GM19238 (cell line): ENCODE results near the gene NRP2.

ENCODE experiments used
- DNase-seq: peaks from one replicate; pipeline ENCODE4 v3.0.0; 2011; ENCODE audit warnings: low spot score; ENCODE audit not compliant: insufficient read length

Gene NRP2, protein sequence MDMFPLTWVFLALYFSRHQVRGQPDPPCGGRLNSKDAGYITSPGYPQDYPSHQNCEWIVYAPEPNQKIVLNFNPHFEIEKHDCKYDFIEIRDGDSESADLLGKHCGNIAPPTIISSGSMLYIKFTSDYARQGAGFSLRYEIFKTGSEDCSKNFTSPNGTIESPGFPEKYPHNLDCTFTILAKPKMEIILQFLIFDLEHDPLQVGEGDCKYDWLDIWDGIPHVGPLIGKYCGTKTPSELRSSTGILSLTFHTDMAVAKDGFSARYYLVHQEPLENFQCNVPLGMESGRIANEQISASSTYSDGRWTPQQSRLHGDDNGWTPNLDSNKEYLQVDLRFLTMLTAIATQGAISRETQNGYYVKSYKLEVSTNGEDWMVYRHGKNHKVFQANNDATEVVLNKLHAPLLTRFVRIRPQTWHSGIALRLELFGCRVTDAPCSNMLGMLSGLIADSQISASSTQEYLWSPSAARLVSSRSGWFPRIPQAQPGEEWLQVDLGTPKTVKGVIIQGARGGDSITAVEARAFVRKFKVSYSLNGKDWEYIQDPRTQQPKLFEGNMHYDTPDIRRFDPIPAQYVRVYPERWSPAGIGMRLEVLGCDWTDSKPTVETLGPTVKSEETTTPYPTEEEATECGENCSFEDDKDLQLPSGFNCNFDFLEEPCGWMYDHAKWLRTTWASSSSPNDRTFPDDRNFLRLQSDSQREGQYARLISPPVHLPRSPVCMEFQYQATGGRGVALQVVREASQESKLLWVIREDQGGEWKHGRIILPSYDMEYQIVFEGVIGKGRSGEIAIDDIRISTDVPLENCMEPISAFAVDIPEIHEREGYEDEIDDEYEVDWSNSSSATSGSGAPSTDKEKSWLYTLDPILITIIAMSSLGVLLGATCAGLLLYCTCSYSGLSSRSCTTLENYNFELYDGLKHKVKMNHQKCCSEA

DNA sequence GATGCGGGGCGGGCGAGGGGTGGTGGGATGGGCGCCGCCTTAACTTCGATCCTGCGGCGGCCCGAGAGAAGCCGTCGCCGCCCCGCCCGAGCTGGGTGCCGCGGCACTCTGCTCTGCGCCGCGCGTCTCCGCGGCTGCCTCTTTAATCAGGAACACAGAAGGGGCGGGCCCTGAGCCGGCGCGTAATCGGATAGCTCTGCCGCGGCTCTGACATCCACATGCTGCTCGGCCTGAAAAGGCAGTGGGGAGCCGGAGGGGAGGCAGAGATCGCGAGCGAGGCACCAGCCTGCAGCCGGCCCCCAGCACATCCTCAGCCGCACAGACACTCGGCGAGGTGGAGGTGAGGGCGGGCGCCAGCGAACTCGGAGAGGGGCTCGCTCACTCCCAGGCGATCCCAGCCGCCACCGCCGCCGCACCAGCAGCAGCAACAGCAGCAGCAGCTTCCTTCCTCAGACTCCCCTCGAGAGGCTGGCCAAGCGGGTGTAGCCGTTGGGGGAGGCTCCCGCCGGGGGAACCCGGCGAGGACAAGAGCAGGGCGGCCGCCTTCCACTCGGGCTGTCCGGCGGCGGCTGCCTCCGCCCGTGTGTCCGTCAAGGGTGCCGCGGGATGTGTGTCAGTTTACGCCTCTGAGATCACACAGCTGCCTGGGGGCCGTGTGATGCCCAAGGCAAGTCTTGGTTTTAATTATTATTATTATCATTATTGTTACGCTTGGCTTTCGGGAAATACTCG, at the start of gene NRP2:
Gene NRP2, plus strand, starts transcription at position 263 of the 732 bp plus-strand sequence. CDS start 790 bp downstream, outside the sequence.
- no peak for DNase-seq

DNA sequence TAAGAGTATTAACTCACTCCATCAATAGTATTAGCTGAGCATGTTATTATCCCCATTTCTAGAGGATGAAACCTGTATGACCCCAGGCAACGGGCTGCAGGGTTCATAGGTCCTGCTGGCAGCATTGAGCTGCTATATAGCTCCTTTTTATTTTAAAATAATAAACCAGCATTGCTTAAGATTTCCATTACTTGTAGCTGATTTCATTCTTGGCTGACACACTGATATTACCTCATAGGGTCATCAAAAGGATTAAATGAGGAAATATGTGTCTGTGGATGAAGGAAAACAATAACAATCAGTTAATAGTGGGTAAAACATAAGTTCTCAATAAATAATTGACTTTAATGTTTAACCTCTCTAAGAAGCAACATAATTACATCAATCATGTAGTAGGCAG, 48.3 kb upstream of the NRP2 start:
- no peak for DNase-seq

DNA sequence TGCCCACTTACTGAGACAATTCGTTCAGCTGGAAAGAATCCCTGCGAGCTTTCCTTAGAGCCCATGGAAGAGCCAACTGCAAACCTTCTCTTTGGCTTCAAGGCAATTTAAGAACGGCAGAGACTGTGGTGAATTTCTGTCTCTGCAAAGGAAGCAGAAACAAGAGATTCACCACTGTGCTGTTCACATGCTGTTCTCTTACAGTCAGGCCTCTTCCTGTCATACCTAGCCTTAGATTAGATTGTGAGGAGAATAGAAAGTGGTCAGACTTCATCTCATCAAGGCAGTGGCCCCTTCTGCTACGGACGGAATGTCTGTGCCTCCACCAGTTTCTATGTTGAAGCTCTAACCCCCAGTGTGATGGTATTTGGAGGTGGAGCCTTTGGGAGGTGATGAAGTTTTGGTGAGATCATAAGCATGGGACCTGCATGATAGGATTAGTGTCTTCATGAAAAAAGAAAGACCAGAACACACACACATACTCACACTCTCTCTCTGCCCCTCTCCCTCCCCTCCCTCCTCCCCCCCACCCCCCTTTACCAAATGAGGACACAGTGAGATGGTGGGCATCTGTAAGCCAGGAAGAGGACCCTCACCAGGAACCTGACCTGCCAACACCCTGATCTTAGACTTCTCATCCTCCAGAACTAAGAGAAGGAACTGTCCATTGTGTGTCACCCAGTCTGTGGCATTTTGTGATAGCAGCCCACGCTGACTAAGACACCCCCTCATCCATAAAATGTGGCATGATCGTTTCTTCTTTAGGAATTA, 45.6 kb upstream of the NRP2 start:
- no peak for DNase-seq

DNA sequence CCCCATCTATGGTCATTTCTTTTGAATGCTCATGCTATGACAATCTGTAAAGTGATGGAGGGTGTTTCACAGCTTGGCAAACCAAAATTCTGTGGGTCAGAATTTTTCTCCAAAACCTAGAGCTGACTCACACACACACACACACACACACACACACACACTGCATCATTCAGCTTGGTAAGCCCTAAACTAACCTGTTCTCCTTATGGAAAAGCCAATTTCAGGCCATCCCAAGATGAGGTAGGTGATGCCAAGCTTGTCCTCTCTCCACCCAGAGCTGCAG, 45.0 kb upstream of the NRP2 start:
- DNase-seq, result no peak

DNA sequence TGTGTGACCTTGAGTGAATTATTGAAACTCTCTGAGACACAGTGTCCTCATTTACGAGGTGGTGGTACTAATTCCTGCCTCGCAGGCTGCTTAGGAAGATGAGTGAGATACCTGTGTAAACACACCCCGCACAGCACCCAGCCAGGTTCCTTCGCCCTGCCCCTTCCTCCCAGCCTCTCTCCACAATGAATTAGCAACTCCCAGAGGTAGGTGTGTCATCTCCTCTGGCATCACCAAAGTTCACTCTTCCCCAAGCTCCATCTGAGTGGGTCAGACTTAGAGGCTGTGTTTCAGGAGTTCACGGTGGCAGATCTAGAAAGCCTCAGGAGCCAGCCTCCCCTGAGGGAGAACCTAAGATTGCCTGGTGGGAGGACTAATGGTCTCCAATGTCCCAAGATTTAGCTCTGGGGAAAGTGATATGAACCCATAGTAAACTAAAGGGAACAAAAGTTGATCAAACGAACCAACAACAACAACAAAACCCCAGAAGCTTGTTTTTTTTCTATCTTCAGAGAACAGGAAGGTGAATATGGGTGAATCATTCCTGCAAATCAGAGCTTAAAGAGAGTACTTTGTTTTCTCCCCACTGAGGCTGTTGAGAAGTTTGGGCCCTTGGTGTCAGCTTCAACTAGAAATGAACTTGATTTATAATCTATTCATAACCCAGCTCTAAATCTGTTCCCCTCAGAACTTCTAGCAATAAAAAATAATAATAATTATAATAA, 44.4 kb upstream of the NRP2 start:
- DNase-seq, result no peak

DNA sequence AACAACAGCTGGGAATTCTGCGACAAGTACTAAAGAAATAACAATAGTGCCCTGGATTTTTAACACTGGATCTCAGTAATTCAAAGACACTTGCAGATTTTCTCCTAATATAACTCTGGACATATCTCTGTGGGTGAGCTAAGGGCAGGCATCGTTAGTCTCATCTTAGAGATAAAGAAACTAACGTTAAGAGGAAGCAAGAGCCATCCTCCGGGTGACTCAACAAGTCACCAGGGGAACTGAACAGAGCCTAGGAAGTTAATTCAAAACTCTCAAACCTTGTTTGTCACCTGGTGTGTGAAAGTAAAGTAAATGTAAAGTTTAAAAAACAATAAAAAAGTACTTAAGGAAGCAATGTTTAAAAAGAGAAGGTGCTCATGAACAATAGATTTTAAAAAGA, 41.6 kb upstream of the NRP2 start:
- DNase-seq, result no peak

DNA sequence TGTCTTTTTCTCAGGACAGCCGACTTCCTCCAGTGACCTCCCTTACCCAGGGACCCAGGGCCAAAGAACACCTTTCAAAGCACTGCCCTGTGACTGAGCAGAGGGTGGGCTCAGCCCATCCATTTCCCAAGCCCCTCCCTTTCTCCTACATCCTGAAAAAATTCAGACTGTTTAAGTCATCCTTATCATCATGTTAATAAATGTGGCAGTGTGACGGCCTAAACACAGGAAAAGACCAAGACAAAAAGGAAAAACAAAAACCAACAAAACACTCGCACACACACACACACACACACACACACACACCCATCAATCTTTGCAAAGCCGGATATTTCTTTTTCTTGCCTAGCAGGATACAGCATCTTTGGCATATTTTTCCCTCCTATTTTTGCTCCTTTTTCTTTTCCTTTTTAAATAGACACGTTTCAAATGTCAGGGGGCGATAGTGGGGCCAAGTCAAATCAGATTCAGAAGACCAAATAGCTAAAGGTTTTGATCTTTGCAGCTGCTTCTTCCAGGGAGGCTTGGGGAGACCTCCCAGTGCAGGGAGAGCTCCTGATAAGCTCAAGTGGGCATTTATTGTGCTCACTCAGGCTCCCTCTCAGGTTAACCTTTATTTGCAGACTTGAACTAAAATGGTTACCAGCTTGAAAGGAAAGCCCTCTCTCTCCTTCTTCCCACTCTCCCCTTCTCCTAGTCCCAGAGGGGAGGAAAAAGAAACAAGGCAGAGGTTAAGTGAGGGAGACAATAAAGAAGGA, 39.5 kb upstream of the NRP2 start:
- no peak for DNase-seq

DNA sequence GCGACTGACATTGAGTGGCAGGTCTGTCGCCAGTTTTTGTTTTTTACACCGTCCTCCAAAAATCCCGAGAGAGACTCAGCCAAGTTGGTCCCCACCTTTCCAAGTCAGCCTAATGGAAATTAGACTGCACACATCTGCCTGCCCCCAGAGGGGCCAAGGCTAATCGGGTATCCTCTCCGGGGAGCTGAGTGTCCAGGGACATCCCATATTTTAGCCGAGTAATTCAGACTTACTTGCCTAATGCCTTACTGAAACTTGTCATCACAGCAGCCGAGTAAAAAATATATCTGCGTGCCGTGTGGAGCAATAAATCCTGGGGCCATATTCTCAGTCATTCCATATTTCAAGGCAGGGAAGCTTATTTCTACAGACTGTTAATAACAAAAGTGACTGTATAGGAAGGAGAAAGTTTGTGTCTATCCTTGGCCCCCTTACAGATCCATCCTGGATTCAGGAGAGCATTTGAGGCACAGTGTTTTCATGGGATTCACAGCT, 38.9 kb upstream of the NRP2 start:
- DNase-seq, result no peak

DNA sequence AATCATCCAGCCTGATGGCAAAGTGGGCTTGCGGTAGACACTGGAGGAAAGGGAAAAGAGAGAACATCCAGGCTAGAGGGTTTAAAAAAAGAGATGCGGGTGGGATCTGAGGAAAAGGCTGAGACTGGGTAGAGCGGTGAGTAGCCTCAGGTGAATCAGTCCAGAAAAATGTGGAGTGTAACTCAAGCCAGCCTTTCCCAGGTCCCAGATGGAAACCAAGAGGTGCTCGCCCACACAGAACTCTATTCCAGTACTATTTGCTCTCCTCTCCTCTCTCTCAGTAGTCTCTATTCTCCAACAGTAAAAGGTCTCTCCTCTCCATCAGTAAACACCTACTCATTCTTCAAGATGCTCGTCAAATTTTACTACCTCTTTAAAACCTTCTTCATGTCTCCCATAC, 38.3 kb upstream of the NRP2 start:
- DNase-seq, result no peak

DNA sequence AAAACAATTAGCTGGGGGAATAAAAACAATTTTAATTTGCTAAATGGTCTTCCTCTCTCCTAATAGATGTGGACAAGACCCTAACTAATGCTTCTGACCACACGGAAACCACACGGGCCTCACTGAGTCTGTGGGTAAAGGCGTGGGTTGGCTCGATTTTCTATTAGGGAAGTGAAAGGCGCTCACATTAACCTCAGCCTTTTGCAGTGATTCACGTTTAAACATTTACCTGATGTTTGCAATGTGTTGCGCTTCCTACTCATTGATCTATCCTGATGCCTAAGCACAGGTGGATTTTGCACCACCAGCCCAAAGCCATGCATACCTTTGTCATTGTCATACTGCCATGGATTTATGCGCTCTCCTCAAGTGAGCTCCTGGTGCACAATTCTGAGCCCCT, 35.6 kb upstream of the NRP2 start:
- peak; percentile 10 for DNase-seq

DNA sequence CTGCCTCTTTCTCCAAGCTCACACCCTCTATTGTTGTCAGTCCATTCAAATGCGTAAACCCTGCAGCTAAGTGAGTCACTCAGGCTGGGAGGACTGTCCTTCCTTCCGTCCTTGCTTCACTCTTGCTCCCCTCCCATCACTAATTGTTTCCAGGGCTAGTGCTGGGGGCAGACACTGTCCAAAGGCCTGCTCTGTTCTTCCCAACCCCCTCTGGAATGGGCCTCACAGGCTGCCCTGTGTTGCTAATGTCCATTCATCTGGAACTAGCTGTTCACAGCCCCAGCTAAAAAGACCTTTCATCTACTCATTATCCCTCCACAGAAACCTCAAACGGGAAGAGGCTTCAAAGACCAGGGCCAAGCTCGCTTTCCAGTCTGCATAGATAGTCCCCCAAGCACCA, 31.9 kb upstream of the NRP2 start:
- DNase-seq, result no peak

DNA sequence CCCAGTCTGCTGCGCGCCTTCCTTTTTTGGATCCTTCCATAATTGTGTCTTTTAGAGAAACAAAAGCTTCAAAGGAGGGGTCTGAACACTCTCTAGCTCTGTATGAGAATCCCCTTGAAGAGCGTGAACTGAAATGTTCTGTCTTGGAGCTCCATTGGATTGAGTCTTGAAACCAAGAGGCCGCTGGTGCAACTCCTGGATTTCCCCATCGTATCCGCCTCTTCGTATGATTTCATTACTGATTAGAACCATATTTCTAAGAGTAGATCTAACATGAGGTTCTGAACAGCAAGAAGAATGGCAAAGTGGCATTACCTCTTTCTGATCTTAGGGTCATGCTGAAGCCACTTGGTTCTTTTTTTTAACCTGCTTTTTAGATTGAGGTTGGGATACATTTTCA, 31.4 kb upstream of the NRP2 start:
- no peak for DNase-seq

DNA sequence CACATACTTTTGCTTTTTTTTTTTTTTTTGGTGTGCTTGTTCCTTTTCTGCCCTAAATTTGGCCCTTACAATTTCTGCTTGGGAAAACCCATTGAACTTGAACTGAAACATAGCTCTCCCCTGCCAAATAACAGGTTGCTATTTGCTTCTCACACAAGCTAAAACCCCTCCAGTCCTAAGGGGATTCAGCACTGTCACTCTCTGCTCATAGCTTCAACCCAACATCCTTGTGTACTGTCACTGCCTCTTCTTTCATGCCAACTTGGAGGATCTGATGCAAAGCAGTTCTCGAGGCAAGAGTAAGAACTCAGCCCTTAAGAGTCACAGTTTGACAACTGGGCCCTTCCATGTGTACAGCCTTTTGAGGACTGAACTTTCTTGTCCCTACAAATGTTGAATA, 30.6 kb upstream of the NRP2 start:
- no peak for DNase-seq

DNA sequence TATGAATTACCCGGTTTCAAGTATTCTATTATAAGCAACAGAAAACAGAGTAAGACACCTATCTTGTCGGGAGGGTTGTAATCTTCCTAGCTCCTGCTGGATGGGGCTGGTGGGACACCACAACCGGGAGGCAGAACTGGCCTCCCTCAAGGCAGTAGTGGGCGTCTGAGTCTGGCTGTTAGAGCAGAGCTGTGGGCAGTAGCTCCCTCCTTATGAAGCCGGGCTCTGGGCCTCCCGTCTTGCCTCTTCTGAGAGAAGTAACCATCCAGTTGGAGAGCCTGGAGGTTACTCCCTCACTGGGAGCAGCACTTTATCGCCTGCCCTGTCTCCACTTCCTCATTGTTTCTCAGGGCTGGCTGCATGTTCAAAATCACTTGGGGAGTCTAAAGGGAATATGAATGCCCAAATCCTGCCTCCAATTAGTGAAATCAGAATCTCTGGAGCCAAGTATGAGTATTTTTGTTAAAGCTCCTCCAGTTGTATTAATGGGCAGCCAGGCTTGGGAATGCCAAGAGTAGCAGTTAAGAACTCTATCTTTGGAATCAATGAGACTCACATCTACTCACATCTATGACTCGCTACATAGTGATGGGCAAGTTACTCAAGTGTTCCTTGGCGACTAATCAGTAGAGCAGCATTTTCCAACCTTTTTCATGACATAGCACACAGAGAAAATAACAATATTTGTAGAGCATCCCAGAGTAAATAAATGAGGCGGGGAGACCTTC, 27.3 kb upstream of the NRP2 start:
- no peak for DNase-seq

DNA sequence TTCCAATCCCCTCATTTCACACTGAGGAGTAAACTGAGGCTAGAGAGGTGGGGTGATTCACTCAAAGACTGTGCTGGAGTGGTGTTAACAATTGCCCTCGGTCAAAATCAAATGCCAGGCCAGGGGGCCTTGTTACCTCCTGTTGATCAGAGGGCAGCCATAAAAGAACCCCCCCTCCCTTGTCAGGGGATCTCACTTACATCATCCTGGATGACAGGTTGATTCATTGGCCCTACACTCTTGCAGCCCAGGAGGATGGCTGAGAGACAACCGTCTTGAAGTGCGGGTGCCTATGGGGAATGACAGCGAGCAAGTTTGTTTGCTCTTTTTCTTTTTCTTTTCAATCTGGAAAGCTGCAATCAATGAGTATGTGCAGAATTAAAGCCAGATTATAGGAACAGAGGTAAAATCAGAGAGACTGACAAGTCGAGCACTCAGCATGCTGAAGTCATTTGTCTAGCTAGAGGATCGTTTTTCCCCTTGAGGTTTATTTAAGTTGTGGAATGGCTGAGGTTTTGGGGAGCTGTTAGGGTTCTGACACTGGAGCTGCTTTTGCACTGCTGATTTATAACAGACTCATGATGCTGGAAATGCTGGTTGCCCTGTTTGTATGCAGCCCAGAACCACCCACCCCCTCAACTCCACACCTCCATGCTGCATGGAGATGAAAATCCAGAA, 26.4 kb upstream of the NRP2 start:
- DNase-seq, result no peak

DNA sequence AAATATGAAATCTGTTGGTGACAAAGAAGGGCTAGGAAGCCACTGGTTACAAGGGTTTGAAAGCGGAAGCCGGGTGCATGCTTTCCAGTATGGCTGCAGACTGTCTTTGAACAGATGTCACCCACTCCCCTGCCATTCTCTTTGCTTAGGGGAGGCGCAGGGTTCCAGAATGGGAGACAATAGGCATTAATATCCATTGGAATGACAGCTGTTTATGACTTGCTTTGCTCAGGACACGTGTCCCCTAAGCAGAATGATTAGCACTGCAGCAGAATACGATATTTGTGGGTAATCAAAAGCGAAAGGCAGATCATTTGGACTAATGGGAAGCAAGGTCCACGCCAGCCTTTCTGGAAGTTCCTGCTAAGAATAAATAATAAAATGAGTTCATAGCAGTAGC, 25.8 kb upstream of the NRP2 start:
- no peak for DNase-seq

DNA sequence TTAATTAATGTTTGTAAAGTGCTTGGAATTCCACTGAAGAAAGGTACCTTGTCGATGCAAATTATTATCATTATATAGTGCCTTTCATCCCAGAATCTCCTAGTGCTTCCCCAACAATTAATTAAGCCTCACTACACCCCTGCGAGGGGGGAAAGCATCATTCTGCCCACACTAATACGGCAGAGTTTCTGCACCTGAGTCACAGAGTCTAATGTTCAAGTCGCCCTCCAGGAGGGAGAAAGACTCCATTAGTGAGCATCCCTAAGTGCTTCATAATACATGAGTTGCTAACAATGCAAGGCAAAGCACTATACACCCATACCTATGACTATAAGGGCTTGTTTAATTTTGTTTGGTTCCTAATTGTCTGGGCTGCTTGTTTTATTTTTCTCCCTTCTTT, 25.4 kb upstream of the NRP2 start:
- DNase-seq, result no peak

DNA sequence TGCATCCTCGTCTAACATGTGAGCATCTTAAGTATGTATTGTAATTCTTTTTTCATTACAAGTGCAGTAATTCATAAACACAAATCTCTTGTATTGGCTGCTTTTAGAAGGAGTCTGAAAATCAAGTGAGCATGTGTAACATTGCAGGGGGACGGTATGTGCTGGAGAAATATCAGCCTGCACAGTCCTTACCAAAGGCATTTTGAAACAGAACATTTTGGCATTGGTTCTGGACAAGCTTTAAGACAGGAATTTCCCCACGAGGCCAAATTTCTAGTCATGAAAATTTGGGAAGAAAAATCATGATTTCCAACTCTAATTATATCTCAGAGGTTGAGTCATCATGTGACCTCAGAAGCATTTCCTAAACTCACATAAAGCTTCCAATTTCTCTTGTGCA, 24.7 kb upstream of the NRP2 start:
- DNase-seq, result no peak

DNA sequence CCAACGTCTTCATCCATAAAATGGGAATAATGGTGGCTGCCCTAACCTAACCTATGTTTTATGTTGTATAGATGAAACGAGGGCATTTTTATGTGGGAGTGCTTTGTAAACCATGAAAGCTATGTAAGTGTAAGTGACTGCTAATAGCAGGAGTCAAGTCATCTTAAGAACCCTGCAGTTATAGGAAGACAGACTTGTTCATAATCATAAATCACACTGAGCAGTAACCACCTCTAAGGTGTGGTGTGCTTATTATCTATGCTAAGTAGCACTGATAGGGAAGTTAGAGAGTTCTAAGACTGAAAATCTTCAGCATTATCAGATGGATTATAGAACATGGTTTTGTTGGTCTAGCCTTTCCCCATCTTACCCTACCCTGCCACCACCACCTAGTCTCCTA, 24.2 kb upstream of the NRP2 start:
- DNase-seq, result no peak
